WTC11 (cell line): Measurements from ENCODE around the gene AKT3. TPM values are rescaled to one million over a fixed set of nuclear protein-coding genes. Genes with fewer than 3 reads are reported as not detected.
A peak's percentile ranks its signal among the peaks of the same experiment; 100 is the strongest.

Source experiments
- ATAC-seq: fragments of 200-7000 bp; cut with Tn5 transposase; 2 replicates; pipeline ENCODE4 v1.10.0; 2021; ENCODE audit warnings: mild to moderate bottlenecking, moderate library complexity
- CTCF ChIA-PET: fragments of 300-600 bp; sonication (Branson Sonifier 250); formaldehyde crosslinking; loops from one replicate; lab custom pipeline; 2021; ENCODE audit warnings: antibody characterized with exemption; lab: Charles Lee
- POLR2A ChIA-PET: fragments of 350-600 bp; sonication (Branson Sonifier 250); formaldehyde crosslinking; loops from one replicate; lab custom pipeline; 2021; ENCODE audit warnings: antibody characterized with exemption; lab: Charles Lee
- DNase-seq: peaks from one replicate; pipeline ENCODE4 v3.0.0; 2021; ENCODE audit warnings: low spot score
- H3K27ac Mint-ChIP-seq: 2 replicates; pipeline ENCODE4 v1.8.0; 2021; ENCODE audit warnings: mixed read lengths
- H3K27me3 Mint-ChIP-seq: 2 replicates; pipeline ENCODE4 v1.8.0; 2021; ENCODE audit warnings: low read depth, mild to moderate bottlenecking, moderate library complexity, mixed read lengths
- H3K36me3 Mint-ChIP-seq: 2 replicates; pipeline ENCODE4 v1.8.0; 2021; ENCODE audit warnings: mixed read lengths
- H3K4me1 Mint-ChIP-seq: 2 replicates; pipeline ENCODE4 v1.8.0; 2022; ENCODE audit warnings: mixed read lengths
- H3K4me3 Mint-ChIP-seq: 2 replicates; pipeline ENCODE4 v1.8.0; 2021; ENCODE audit warnings: mild to moderate bottlenecking, moderate library complexity, mixed read lengths
- H3K9me3 Mint-ChIP-seq: 2 replicates; pipeline ENCODE4 v1.8.0; 2021; ENCODE audit warnings: mixed read lengths
- CREM ChIP-seq: sonication (generic); formaldehyde crosslinking; IDR thresholded peaks from 2 replicates; pipeline ENCODE4 v1.8.1; 2022; ENCODE audit warnings: mild to moderate bottlenecking, missing genetic modification reagents, moderate library complexity
- ESRRA ChIP-seq: sonication (generic); formaldehyde crosslinking; IDR thresholded peaks from 2 replicates; pipeline ENCODE4 v1.8.1; 2022; ENCODE audit warnings: mild to moderate bottlenecking, missing genetic modification reagents, borderline replicate concordance
- ETV6 ChIP-seq: sonication (generic); formaldehyde crosslinking; IDR thresholded peaks from 2 replicates; pipeline ENCODE4 v1.8.1; 2022; ENCODE audit warnings: mild to moderate bottlenecking, missing genetic modification reagents
- FOXK1 ChIP-seq: sonication (generic); formaldehyde crosslinking; IDR thresholded peaks from 2 replicates; pipeline ENCODE4 v1.8.0; 2022; ENCODE audit warnings: mild to moderate bottlenecking, moderate library complexity, missing genetic modification reagents
- NFE2L1 ChIP-seq: sonication (generic); formaldehyde crosslinking; IDR thresholded peaks from 2 replicates; pipeline ENCODE4 v1.8.1; 2023; ENCODE audit warnings: missing genetic modification reagents
- NFYB ChIP-seq: sonication (generic); formaldehyde crosslinking; conservative IDR thresholded peaks from 2 replicates; pipeline ENCODE4 v1.8.0; 2022; ENCODE audit warnings: low read depth, missing genetic modification reagents
- NR2C2 ChIP-seq: sonication (generic); formaldehyde crosslinking; IDR thresholded peaks from 2 replicates; pipeline ENCODE4 v1.8.0; 2022; ENCODE audit warnings: mild to moderate bottlenecking, missing genetic modification reagents
- SMAD3 ChIP-seq: sonication (generic); formaldehyde crosslinking; IDR thresholded peaks from 2 replicates; pipeline ENCODE4 v1.8.0; 2022; ENCODE audit warnings: missing genetic modification reagents, mild to moderate bottlenecking, borderline replicate concordance
- SMAD4 ChIP-seq: sonication (generic); formaldehyde crosslinking; IDR thresholded peaks from 2 replicates; pipeline ENCODE4 v1.8.0; 2022; ENCODE audit warnings: mild to moderate bottlenecking, missing genetic modification reagents
- TEAD4 ChIP-seq: sonication (generic); formaldehyde crosslinking; IDR thresholded peaks from 2 replicates; pipeline ENCODE4 v1.8.0; 2022; ENCODE audit warnings: mild to moderate bottlenecking, missing genetic modification reagents
- ZNF138 ChIP-seq: sonication (generic); formaldehyde crosslinking; conservative IDR thresholded peaks from 2 replicates; pipeline ENCODE4 v1.8.1; 2022; ENCODE audit warnings: mild to moderate bottlenecking, moderate library complexity, missing genetic modification reagents
- ZNF416 ChIP-seq: fragments of 250-450 bp; sonication (Bioruptor Pico); IDR thresholded peaks from 2 replicates; pipeline ENCODE4 v1.9.0; 2021; ENCODE audit warnings: mild to moderate bottlenecking, inconsistent platforms
- ZNF512 ChIP-seq: sonication (generic); formaldehyde crosslinking; IDR thresholded peaks from 2 replicates; pipeline ENCODE4 v1.8.1; 2022; ENCODE audit warnings: missing genetic modification reagents, borderline replicate concordance
- total RNA-seq: library from RNA; stranded (reverse); gene quantifications from 3 replicates; pipeline ENCODE4 v1.2.3, GENCODE V29; 2021
- TF ChIP-seq, protein P1 (sequence below): fragments of 250-450 bp; sonication (Bioruptor Pico); IDR thresholded peaks from 2 replicates; pipeline ENCODE4 v1.9.0; 2021; ENCODE audit warnings: mild to moderate bottlenecking, borderline replicate concordance
- TF ChIP-seq, protein P2 (sequence below): sonication (generic); formaldehyde crosslinking; IDR thresholded peaks from 2 replicates; pipeline ENCODE4 v1.8.1; 2023; ENCODE audit warnings: mild to moderate bottlenecking, missing genetic modification reagents, moderate library complexity
- TF ChIP-seq, protein P3 (sequence below): sonication (generic); formaldehyde crosslinking; IDR thresholded peaks from 2 replicates; pipeline ENCODE4 v1.8.1; 2023; ENCODE audit warnings: mild to moderate bottlenecking, missing genetic modification reagents
- TF ChIP-seq, protein P4 (sequence below): sonication (generic); formaldehyde crosslinking; IDR thresholded peaks from 2 replicates; pipeline ENCODE4 v1.8.1; 2022; ENCODE audit warnings: low read depth, missing genetic modification reagents, borderline replicate concordance
- TF ChIP-seq, protein P5 (sequence below): sonication (generic); formaldehyde crosslinking; IDR thresholded peaks from 2 replicates; pipeline ENCODE4 v1.8.0; 2022; ENCODE audit warnings: missing genetic modification reagents

AKT3 gene
- total RNA-seq, 1 experiment from 2014 or later: 38.5 TPM

- Mint-ChIP-seq H3K36me3 (no peaks in the 10 kb centered on the region), H3K27me3 (no peaks in the 10 kb centered on the region), H3K4me1 (peaks cover 24% of the 10 kb centered on the region)
- POLR2A ChIA-PET: interaction anchor here (0.5 to 0.7 kb wide), 2 partner anchors 635 to 1035 kb away, joined by 3 to 7 read pairs; no protein-coding TSS in a partner anchor
- ATAC-seq: peak; percentile 73
- TF ChIP-seq ETV6 (CRISPR knock-in tag) (no peak), SMAD3 (no peak), FOXK1 (no peak)
- TF ChIP-seq, protein P1, sequence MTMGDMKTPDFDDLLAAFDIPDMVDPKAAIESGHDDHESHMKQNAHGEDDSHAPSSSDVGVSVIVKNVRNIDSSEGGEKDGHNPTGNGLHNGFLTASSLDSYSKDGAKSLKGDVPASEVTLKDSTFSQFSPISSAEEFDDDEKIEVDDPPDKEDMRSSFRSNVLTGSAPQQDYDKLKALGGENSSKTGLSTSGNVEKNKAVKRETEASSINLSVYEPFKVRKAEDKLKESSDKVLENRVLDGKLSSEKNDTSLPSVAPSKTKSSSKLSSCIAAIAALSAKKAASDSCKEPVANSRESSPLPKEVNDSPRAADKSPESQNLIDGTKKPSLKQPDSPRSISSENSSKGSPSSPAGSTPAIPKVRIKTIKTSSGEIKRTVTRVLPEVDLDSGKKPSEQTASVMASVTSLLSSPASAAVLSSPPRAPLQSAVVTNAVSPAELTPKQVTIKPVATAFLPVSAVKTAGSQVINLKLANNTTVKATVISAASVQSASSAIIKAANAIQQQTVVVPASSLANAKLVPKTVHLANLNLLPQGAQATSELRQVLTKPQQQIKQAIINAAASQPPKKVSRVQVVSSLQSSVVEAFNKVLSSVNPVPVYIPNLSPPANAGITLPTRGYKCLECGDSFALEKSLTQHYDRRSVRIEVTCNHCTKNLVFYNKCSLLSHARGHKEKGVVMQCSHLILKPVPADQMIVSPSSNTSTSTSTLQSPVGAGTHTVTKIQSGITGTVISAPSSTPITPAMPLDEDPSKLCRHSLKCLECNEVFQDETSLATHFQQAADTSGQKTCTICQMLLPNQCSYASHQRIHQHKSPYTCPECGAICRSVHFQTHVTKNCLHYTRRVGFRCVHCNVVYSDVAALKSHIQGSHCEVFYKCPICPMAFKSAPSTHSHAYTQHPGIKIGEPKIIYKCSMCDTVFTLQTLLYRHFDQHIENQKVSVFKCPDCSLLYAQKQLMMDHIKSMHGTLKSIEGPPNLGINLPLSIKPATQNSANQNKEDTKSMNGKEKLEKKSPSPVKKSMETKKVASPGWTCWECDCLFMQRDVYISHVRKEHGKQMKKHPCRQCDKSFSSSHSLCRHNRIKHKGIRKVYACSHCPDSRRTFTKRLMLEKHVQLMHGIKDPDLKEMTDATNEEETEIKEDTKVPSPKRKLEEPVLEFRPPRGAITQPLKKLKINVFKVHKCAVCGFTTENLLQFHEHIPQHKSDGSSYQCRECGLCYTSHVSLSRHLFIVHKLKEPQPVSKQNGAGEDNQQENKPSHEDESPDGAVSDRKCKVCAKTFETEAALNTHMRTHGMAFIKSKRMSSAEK (CRISPR knock-in tag): no peak
- TF ChIP-seq, protein P2, sequence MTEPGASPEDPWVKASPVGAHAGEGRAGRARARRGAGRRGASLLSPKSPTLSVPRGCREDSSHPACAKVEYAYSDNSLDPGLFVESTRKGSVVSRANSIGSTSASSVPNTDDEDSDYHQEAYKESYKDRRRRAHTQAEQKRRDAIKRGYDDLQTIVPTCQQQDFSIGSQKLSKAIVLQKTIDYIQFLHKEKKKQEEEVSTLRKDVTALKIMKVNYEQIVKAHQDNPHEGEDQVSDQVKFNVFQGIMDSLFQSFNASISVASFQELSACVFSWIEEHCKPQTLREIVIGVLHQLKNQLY (CRISPR knock-in tag): no peak
- TF ChIP-seq, protein P3, sequence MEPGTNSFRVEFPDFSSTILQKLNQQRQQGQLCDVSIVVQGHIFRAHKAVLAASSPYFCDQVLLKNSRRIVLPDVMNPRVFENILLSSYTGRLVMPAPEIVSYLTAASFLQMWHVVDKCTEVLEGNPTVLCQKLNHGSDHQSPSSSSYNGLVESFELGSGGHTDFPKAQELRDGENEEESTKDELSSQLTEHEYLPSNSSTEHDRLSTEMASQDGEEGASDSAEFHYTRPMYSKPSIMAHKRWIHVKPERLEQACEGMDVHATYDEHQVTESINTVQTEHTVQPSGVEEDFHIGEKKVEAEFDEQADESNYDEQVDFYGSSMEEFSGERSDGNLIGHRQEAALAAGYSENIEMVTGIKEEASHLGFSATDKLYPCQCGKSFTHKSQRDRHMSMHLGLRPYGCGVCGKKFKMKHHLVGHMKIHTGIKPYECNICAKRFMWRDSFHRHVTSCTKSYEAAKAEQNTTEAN (CRISPR knock-in tag): no peak
- TF ChIP-seq, all 79 proteins: peak for 0
- Mint-ChIP-seq H3K27ac (no peak overlapping the region), H3K4me3 (no peak overlapping the region), H3K9me3 (no peaks in the 10 kb centered on the region)
- CTCF ChIA-PET: interaction anchor here (1.7 kb wide), 1 partner anchor 283 kb away, joined by 4 read pairs; no protein-coding TSS in a partner anchor
- no peak for DNase-seq
Observed at GRCh38 chr1:243758647-243759046, 91.4 kb downstream of the AKT3 start.

DNA sequence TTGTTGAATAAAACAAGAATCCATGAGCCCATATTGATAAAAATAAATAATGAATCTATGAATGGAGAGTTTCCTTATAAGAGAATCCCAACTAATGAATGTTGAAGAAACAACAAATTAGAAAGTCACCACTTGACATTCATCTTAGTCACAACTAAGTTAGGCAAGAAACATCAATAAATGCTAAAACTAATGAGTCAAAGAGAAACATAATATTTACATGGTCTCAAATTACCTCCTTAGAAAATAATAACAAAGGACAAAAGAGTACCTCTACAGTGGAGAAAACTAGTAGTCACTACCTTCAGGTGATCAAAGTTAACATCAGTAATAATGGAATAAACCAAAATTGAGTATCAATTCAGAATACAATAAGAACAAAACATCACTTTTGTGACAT is 93.5 kb downstream of the AKT3 start:
- ChIA-PET POLR2A (no interaction called here), CTCF (no interaction called here)
- DNase-seq: no peak
- no peaks in the 10 kb centered on the region for H3K9me3 Mint-ChIP-seq
- H3K36me3 Mint-ChIP-seq: no peaks in the 10 kb centered on the region
- H3K4me1 Mint-ChIP-seq: peaks cover 29% of the 10 kb centered on the region
- no peak overlapping the region for H3K4me3 Mint-ChIP-seq
- no peak for ATAC-seq
- H3K27ac Mint-ChIP-seq: no peak overlapping the region
- no peaks in the 10 kb centered on the region for H3K27me3 Mint-ChIP-seq
- TF ChIP-seq NFE2L1 (CRISPR knock-in tag) (no peak), NFYB (CRISPR knock-in tag) (no peak), TEAD4 (CRISPR knock-in tag) (no peak), FOXK1 (no peak), ESRRA (CRISPR knock-in tag) (no peak), ZNF512 (no peak), ZNF138 (CRISPR knock-in tag) (no peak), NR2C2 (no peak), CREM (CRISPR knock-in tag) (no peak), ZNF416 (CRISPR knock-in tag) (no peak), SMAD4 (CRISPR knock-in tag) (no peak)
- TF ChIP-seq, protein P4, sequence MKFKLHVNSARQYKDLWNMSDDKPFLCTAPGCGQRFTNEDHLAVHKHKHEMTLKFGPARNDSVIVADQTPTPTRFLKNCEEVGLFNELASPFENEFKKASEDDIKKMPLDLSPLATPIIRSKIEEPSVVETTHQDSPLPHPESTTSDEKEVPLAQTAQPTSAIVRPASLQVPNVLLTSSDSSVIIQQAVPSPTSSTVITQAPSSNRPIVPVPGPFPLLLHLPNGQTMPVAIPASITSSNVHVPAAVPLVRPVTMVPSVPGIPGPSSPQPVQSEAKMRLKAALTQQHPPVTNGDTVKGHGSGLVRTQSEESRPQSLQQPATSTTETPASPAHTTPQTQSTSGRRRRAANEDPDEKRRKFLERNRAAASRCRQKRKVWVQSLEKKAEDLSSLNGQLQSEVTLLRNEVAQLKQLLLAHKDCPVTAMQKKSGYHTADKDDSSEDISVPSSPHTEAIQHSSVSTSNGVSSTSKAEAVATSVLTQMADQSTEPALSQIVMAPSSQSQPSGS (CRISPR knock-in tag): no peak
- TF ChIP-seq, protein P5, sequence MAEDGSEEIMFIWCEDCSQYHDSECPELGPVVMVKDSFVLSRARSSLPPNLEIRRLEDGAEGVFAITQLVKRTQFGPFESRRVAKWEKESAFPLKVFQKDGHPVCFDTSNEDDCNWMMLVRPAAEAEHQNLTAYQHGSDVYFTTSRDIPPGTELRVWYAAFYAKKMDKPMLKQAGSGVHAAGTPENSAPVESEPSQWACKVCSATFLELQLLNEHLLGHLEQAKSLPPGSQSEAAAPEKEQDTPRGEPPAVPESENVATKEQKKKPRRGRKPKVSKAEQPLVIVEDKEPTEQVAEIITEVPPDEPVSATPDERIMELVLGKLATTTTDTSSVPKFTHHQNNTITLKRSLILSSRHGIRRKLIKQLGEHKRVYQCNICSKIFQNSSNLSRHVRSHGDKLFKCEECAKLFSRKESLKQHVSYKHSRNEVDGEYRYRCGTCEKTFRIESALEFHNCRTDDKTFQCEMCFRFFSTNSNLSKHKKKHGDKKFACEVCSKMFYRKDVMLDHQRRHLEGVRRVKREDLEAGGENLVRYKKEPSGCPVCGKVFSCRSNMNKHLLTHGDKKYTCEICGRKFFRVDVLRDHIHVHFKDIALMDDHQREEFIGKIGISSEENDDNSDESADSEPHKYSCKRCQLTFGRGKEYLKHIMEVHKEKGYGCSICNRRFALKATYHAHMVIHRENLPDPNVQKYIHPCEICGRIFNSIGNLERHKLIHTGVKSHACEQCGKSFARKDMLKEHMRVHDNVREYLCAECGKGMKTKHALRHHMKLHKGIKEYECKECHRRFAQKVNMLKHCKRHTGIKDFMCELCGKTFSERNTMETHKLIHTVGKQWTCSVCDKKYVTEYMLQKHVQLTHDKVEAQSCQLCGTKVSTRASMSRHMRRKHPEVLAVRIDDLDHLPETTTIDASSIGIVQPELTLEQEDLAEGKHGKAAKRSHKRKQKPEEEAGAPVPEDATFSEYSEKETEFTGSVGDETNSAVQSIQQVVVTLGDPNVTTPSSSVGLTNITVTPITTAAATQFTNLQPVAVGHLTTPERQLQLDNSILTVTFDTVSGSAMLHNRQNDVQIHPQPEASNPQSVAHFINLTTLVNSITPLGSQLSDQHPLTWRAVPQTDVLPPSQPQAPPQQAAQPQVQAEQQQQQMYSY: no peak
